CD14-positive monocyte (primary cell): ENCODE measurements around the gene TMIGD1. TPM values are rescaled to one million over a fixed set of nuclear protein-coding genes. Genes with fewer than 3 reads are reported as not detected.

Experiments
- DNase-seq, 3 donors: peaks; one replicate each; pipeline ENCODE4 v3.0.0-alpha.2; 2011 to 2022
- H2AFZ ChIP-seq: 2 replicates; pipeline ENCODE4 v1.6.0; 2012; ENCODE audit warnings: mild to moderate bottlenecking, low read depth, low read length, inconsistent platforms; ENCODE audit not compliant: insufficient read depth, poor library complexity, severe bottlenecking
- H3K27ac ChIP-seq, 2 donors: 1 replicate in 1 of 2; 2 replicates in 1 of 2; pipeline ENCODE4 v1.5.1; 2012 to 2013; ENCODE audit warnings: low read length in 2 of 2, control low read depth in 1 of 2, inconsistent platforms in 1 of 2, low read depth in 1 of 2, mild to moderate bottlenecking in 1 of 2
- H3K27me3 ChIP-seq, 2 donors: one replicate each; pipeline versions ENCODE4 v1.6.0 to v1.6.1; 2011 to 2013; ENCODE audit warnings: low read length in 2 of 2; ENCODE audit not compliant: control insufficient read depth in 2 of 2, insufficient read depth in 2 of 2
- H3K36me3 ChIP-seq, 2 donors: replicated peaks in 1 of 2; 1 replicate in 1 of 2; 2 replicates in 1 of 2; pipeline versions ENCODE4 v1.5.1 to v1.6.1; 2012 to 2013; ENCODE audit warnings: low read length in 2 of 2, control low read depth in 1 of 2, inconsistent platforms in 1 of 2, mild to moderate bottlenecking in 1 of 2; ENCODE audit not compliant: insufficient read depth in 2 of 2, control insufficient read depth in 1 of 2
- H3K4me1 ChIP-seq, 2 donors: 1 replicate in 1 of 2; 2 replicates in 1 of 2; pipeline versions ENCODE4 v1.5.1 to v1.6.1; 2012 to 2013; ENCODE audit warnings: low read length in 2 of 2, control low read depth in 1 of 2, inconsistent platforms in 1 of 2, mild to moderate bottlenecking in 1 of 2, moderate library complexity in 1 of 2; ENCODE audit not compliant: insufficient read depth in 2 of 2, control insufficient read depth in 1 of 2
- H3K4me2 ChIP-seq: replicated peaks from 2 replicates; pipeline ENCODE3; 2012; ENCODE audit warnings: low read length, moderate library complexity, mild to moderate bottlenecking; ENCODE audit not compliant: poor library complexity, severe bottlenecking; ENCODE audit errors: extremely low read depth
- H3K4me3 ChIP-seq, 3 experiments: fragments of 200-600 bp in 1 of 3; sonication (generic) in 1 of 3; replicated peaks in 1 of 3; 1 replicate in 2 of 3; 2 replicates in 1 of 3; pipeline ENCODE4 v1.5.1; 2011 to 2013; ENCODE audit warnings: low read length in 3 of 3, mild to moderate bottlenecking in 3 of 3, control low read depth in 2 of 3, low read depth in 2 of 3, inconsistent platforms in 1 of 3, moderate library complexity in 1 of 3
- H3K79me2 ChIP-seq: 2 replicates; pipeline ENCODE4 v1.6.0; 2012; ENCODE audit warnings: mild to moderate bottlenecking, control low read depth, inconsistent platforms, low read length, moderate library complexity; ENCODE audit not compliant: insufficient read depth
- H3K9ac ChIP-seq: 2 replicates; pipeline ENCODE4 v1.6.0; 2017; ENCODE audit warnings: low read length, mild to moderate bottlenecking; ENCODE audit not compliant: insufficient read depth, poor library complexity, severe bottlenecking
- H3K9me3 ChIP-seq, 2 donors: replicated peaks in 1 of 2; 1 replicate in 1 of 2; 2 replicates in 1 of 2; pipeline versions ENCODE4 v1.5.1 to v1.6.1; 2012 to 2013; ENCODE audit warnings: low read length in 2 of 2, control low read depth in 1 of 2; ENCODE audit not compliant: control insufficient read depth in 1 of 2, insufficient read depth in 1 of 2
- H4K20me1 ChIP-seq: 2 replicates; pipeline ENCODE4 v1.6.0; 2012; ENCODE audit warnings: mild to moderate bottlenecking, low read length, control low read depth, moderate library complexity; ENCODE audit not compliant: insufficient read depth
- H3K27ac Mint-ChIP-seq, 7 donors: one replicate each; pipeline ENCODE4 v1.8.0; 2020; ENCODE audit warnings: mild to moderate bottlenecking in 7 of 7, mixed read lengths in 7 of 7, moderate library complexity in 6 of 7, inconsistent platforms in 2 of 7
- H3K27me3 Mint-ChIP-seq, 3 donors: one replicate each; pipeline ENCODE4 v1.8.0; 2021 to 2022; ENCODE audit warnings: low read depth in 3 of 3, mild to moderate bottlenecking in 3 of 3, mixed read lengths in 3 of 3, moderate library complexity in 3 of 3, inconsistent platforms in 1 of 3
- H3K36me3 Mint-ChIP-seq, 2 donors: one replicate each; pipeline ENCODE4 v1.8.0; 2020; ENCODE audit warnings: mixed read lengths in 2 of 2, inconsistent platforms in 1 of 2, mild to moderate bottlenecking in 1 of 2
- H3K4me1 Mint-ChIP-seq: one replicate; pipeline ENCODE4 v1.8.0; 2020; ENCODE audit warnings: mild to moderate bottlenecking, mixed read lengths
- H3K4me3 Mint-ChIP-seq, 2 donors: one replicate each; pipeline ENCODE4 v1.8.0; 2020; ENCODE audit warnings: mild to moderate bottlenecking in 2 of 2, mixed read lengths in 2 of 2, moderate library complexity in 1 of 2
- H3K9me3 Mint-ChIP-seq, 7 donors: one replicate each; pipeline ENCODE4 v1.8.0; 2020 to 2022; ENCODE audit warnings: mixed read lengths in 7 of 7, mild to moderate bottlenecking in 6 of 7, moderate library complexity in 6 of 7, inconsistent platforms in 2 of 7
- CTCF ChIP-seq: fragments of 200-600 bp; IDR thresholded peaks from one replicate; pipeline ENCODE4 v1.8.0; 2022; ENCODE audit warnings: antibody characterized with exemption, mild to moderate bottlenecking
- WGBS: methylation state at CpG from one replicate; pipeline ENCODE4 v1.1.5; 2013; ENCODE audit warnings: missing lambda C conversion rate; ENCODE audit not compliant: insufficient coverage; 5-methylcytosine and 5-hydroxymethylcytosine counted together
- intact Hi-C, 2 donors: fragments of 100-400 bp; cut with micrococcal nuclease; formaldehyde crosslinking; loops; one replicate each; pipeline versions ENCODE4 v1.15.0 to v1.15.1; 2023
- polyA plus RNA-seq, 3 donors: library from polyadenylated mRNA; depleted of rRNA in 1 of 3; unstranded in 2 of 3; stranded (reverse) in 1 of 3; fragments of 300-500 nt in 2 of 3; fragments of >200 nt in 1 of 3; fragmentation: Illumina TruSeq in 2 of 3; gene quantifications; 1 replicate in 2 of 3; 2 replicates in 1 of 3; pipeline ENCODE4 v1.2.3, GENCODE V29; 2012 to 2021

The TMIGD1 gene
- polyA plus RNA-seq, 3 donors, result not detected

- Histone ChIP-seq H3K4me1 (peaks cover 33 to 47% of the 10 kb centered on the region in 2 donors), H3K79me2 (peaks cover 51% of the 10 kb centered on the region), H4K20me1 (peaks cover 43% of the 10 kb centered on the region), H2AFZ (peak within 1 kb of the TSS; percentile 92), H3K4me2 (peak within 1 kb of the TSS; percentile 91), H3K9me3 (no peaks in the 10 kb centered on the region), H3K36me3 (no peaks in the 10 kb centered on the region), H3K27me3 (no peaks in the 10 kb centered on the region), H3K4me3 (peak within 1 kb of the TSS; percentile 77 to 94 (median 85)), H3K27ac (peak within 1 kb of the TSS; percentile 62 to 80), H3K9ac (peak within 1 kb of the TSS; percentile 87)
- Mint-ChIP-seq H3K27ac (peak within 1 kb of the TSS; percentile 84 to 96 (median 90)), H3K4me1 (peaks cover 54% of the 10 kb centered on the region), H3K4me3 (peak within 1 kb of the TSS; percentile 94 to 97), H3K27me3 (peaks cover 3 to 11% (median 4%) of the 10 kb centered on the region in 3 donors), H3K9me3 (peaks cover 0 to 3% (median 0%) of the 10 kb centered on the region in 7 donors), H3K36me3 (peaks cover 0 to 5% of the 10 kb centered on the region in 2 donors)
- DNase-seq, result peak; percentile 92 to 95 (median 94)
- intact Hi-C loops, result loop anchor here (5.0 kb wide), 2 partner anchors 37 to 42 kb away; no protein-coding TSS in a partner anchor
- no peak for TF ChIP-seq CTCF
- under 1% methylated on average over 59 of the region's 59 CpGs for WGBS
Measured at GRCh38 chr17:30378825-30379302, 45.0 kb upstream of the TMIGD1 start, which contains the start of gene CPD. Gene CPD, plus strand, starts transcription at chr17:30378927. Its CDS starts 54 bp downstream, at chr17:30378981.

- Histone ChIP-seq H3K9me3 (no peaks in the 10 kb centered on the region), H3K27ac (peak overlapping the region; percentile 40 to 80), H3K79me2 (peaks cover 46% of the 10 kb centered on the region), H3K27me3 (no peaks in the 10 kb centered on the region), H3K4me1 (peaks cover 32 to 46% of the 10 kb centered on the region in 2 donors), H3K36me3 (no peaks in the 10 kb centered on the region), H2AFZ (peak overlapping the region; percentile 92), H3K4me2 (peak overlapping the region; percentile 91), H3K9ac (peak overlapping the region; percentile 87), H3K4me3 (peak overlapping the region; percentile 77 to 94 (median 85)), H4K20me1 (peaks cover 37% of the 10 kb centered on the region)
- peaks cover 50% of the 10 kb centered on the region for H3K4me1 Mint-ChIP-seq
- WGBS, result 1% methylated on average over 29 of the region's 31 CpGs
- peak overlapping the region; percentile 67 to 96 (median 88) for H3K27ac Mint-ChIP-seq
- H3K36me3 Mint-ChIP-seq, result peaks cover 0 to 5% of the 10 kb centered on the region in 2 donors
- intact Hi-C loops, result loop anchor here (5.0 kb wide), 2 partner anchors 36 to 41 kb away; no protein-coding TSS in a partner anchor
- peaks cover 3 to 11% (median 4%) of the 10 kb centered on the region in 3 donors for H3K27me3 Mint-ChIP-seq
- H3K9me3 Mint-ChIP-seq, result peaks cover 0 to 3% (median 0%) of the 10 kb centered on the region in 7 donors
- TF ChIP-seq CTCF, result no peak
- DNase-seq, result peak in 1 of 3 donors; percentile 45
- peak overlapping the region; percentile 94 to 97 for H3K4me3 Mint-ChIP-seq
Measured at GRCh38 chr17:30378241-30378824, 44.5 kb upstream of the TMIGD1 start.
